GM12865 (cell line): ENCODE measurements around the gene AEBP1.

Experiments used
- DNase-seq: peaks from one replicate; pipeline ENCODE4 v3.0.0; 2010; ENCODE audit warnings: low read depth
- H3K4me3 ChIP-seq: 2 replicates; pipeline ENCODE4 v1.5.1; 2011; ENCODE audit warnings: mild to moderate bottlenecking, low read depth, low read length, control low read depth
- TF ChIP-seq, protein P1 (sequence below): IDR thresholded peaks from 2 replicates; pipeline ENCODE4 v1.5.1; 2011; ENCODE audit warnings: low read length, control low read depth, low read depth, inconsistent platforms; ENCODE audit not compliant: insufficient read depth; ENCODE audit errors: missing control alignments

Gene AEBP1

DNA sequence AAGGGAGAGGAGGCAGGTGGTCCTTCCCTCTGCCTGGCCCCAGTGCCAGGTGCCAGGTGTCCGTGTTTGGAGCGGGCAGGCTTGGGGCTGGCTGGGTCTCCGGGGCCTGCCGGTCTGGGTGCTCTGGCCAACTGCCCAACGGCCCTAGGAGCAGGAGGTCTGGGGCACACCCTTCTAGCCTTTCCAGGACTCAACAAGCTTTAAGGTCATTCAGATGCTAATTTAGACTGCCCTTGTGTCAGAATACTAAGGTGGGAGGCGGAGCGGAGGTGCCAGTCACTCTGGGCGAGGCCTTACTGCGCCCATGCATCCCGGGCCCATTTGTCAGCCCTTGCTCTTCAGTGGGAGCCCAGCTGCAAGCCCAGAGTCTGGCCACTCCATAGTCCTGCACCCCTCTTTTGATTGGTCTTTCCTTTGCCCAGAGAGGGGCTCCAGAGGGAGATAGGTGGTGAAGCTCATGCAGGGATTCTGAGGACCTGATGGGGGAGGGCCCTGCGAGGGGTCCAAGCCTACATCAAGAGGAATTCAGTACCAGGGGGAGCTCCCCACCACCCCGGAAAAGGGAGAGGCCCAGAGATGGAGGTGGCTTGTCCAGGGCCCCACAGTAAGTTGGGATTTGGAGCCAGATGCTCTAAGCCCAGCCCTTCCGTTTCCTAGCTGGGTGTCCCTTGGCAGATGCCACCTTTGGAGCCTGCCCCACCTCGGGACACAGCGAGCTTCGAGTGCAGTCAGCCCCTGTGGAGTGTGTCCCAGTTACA is 40.1 kb upstream of the AEBP1 start:
- TF ChIP-seq, protein P1, sequence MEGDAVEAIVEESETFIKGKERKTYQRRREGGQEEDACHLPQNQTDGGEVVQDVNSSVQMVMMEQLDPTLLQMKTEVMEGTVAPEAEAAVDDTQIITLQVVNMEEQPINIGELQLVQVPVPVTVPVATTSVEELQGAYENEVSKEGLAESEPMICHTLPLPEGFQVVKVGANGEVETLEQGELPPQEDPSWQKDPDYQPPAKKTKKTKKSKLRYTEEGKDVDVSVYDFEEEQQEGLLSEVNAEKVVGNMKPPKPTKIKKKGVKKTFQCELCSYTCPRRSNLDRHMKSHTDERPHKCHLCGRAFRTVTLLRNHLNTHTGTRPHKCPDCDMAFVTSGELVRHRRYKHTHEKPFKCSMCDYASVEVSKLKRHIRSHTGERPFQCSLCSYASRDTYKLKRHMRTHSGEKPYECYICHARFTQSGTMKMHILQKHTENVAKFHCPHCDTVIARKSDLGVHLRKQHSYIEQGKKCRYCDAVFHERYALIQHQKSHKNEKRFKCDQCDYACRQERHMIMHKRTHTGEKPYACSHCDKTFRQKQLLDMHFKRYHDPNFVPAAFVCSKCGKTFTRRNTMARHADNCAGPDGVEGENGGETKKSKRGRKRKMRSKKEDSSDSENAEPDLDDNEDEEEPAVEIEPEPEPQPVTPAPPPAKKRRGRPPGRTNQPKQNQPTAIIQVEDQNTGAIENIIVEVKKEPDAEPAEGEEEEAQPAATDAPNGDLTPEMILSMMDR = no peak
- no peak for DNase-seq
- H3K4me3 ChIP-seq = no peak overlapping the region

GRCh38 chr7:44064791-44065430 is 39.2 kb upstream of the AEBP1 start:
- no peak overlapping the region for H3K4me3 ChIP-seq
- DNase-seq = no peak
- TF ChIP-seq, protein P1 = no peak

DNA sequence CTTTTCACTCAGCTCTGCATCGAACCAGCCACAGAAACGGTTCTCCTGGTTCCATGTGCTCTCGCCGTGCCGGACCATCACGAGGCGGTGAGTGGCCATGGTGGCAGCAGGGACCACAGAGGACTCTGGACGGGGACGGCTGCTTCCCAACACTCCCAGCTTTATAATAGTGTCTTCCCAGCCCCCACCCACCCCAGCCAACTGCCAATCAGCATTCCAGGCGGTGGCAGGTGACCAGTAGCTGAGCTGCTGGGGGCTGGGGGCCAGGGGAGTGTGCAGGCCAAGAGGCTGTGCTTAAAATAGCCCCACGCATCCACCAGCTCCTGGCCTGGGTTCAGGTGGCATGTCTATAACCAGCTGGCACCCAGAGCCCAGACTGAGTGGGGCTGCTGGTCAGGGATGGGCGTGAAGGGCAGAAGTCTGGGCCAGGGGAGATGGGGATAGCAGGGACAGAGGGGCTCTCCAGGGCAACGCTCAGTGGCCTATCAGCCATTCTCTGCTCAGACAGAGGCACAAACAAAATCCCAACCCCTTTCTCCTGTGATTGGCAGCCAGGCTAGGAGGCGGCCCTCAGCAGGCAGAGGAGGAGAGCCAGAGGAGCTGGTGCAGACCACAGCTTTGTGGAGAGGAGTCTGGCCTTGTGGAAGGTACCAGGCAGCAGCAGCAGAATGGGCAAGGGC is 38.6 kb upstream of the AEBP1 start, which contains the start of gene PGAM2:
Gene PGAM2 (minus strand): TSS at position 137 of the 680 bp plus-strand sequence. CDS start 38 bp downstream, at position 99.
- DNase-seq = no peak
- no peak within 1 kb of the TSS for H3K4me3 ChIP-seq
- TF ChIP-seq, protein P1 = no peak

- H3K4me3 ChIP-seq = no peak overlapping the region
- no peak for DNase-seq
- TF ChIP-seq, protein P1 = no peak
Measured at GRCh38 chr7:44066111-44066460, 38.1 kb upstream of the AEBP1 start.

GRCh38 chr7:44066494-44067063 is 37.6 kb upstream of the AEBP1 start:
- H3K4me3 ChIP-seq = no peak overlapping the region
- TF ChIP-seq, protein P1 = no peak
- no peak for DNase-seq

DNA sequence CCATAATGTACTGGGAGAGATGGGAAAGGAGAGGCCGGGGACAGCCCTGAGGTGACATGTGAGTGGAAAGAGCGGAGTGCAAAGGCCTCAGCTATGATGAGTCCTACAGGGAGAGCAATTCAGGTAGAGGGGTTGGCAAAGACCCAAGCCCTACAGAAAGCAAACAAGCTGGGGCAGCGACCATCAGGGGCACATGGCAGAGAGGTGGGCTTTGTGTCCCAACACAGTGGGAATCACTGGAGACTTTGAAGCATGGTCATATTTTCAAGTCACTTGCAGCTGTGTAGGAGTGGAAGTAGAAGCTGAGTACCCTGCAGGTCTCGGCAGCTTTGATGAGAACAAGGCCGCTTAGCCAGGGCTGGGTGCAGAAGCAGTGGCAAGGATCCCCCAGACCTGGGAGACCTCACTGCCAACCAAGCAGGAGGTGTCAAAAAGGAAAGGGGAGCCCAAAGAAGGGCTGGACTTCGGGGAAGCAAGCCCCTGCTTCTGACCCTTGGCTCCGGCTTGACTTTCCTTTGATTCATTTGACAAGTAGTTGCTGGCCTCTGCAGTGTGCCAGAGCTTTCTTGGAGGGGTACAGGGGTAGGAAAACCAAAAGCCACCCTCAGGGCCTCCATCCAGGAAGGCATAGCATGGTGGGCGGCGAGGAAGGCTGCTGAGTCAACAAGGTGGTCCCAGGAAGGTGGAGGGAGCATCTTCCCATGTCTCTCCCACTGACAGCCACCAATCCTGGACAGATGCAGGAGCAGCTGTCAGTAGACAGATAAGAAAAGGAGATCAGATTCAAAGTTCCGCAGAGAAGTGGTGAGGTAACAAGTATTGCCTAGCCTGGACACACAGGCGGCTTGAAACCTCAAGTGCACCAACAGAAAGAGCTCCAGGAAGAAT is 36.8 kb upstream of the AEBP1 start:
- no peak for DNase-seq
- no peak overlapping the region for H3K4me3 ChIP-seq
- TF ChIP-seq, protein P1 = no peak
